Heart left ventricle (tissue), 16 donors: ENCODE measurements around the gene IL22RA1. TPM values are rescaled to one million over a fixed set of nuclear protein-coding genes. Genes with fewer than 3 reads are reported as not detected.

Experiments
- ATAC-seq, 4 donors: fragments of 200-7000 bp; cut with Tn5 transposase; one replicate each; pipeline ENCODE4 v1.9.1; 2020 to 2022; ENCODE audit warnings: moderate library complexity in 4 of 4, mild to moderate bottlenecking in 3 of 4, moderate number of reproducible peaks in 1 of 4
- DNase-seq, 5 donors: peaks; one replicate each; pipeline ENCODE4 v3.0.0-alpha.2; 2020
- H3K27ac ChIP-seq, 12 donors: fragments of 200-600 bp; sonication (generic) in 4 of 12; one replicate each; pipeline versions ENCODE4 v1.5.0 to v1.8.0; 2016 to 2022; ENCODE audit warnings: mild to moderate bottlenecking in 2 of 12
- H3K27me3 ChIP-seq, 9 donors: fragments of 200-600 bp; sonication (generic) in 2 of 9; one replicate each; pipeline versions ENCODE4 v1.5.1 to v1.8.0; 2016 to 2022; ENCODE audit warnings: mild to moderate bottlenecking in 3 of 9
- H3K36me3 ChIP-seq, 9 donors: fragments of 200-600 bp; sonication (generic) in 2 of 9; one replicate each; pipeline versions ENCODE4 v1.5.0 to v1.8.0; 2018 to 2022; ENCODE audit warnings: mild to moderate bottlenecking in 2 of 9
- H3K4me1 ChIP-seq, 12 donors: fragments of 200-600 bp; sonication (generic) in 4 of 12; one replicate each; pipeline versions ENCODE4 v1.5.0 to v1.8.0; 2016 to 2022; ENCODE audit warnings: mild to moderate bottlenecking in 3 of 12
- H3K4me3 ChIP-seq, 12 donors: fragments of 200-600 bp; sonication (generic) in 4 of 12; one replicate each; pipeline versions ENCODE4 v1.5.0 to v1.8.0; 2017 to 2022; ENCODE audit warnings: mild to moderate bottlenecking in 9 of 12, moderate library complexity in 4 of 12
- H3K9me3 ChIP-seq, 12 donors: fragments of 200-600 bp; sonication (generic) in 4 of 12; one replicate each; pipeline versions ENCODE4 v1.5.0 to v1.8.0; 2016 to 2022; ENCODE audit warnings: mild to moderate bottlenecking in 1 of 12
- POLR2A ChIP-seq, 2 donors: fragments of 450-650 bp; IDR thresholded peaks; one replicate each; pipeline ENCODE4 v1.6.1; 2017; ENCODE audit warnings: antibody characterized with exemption in 2 of 2, mild to moderate bottlenecking in 2 of 2, moderate library complexity in 2 of 2
- WGBS, 4 donors: extraction: QIAGEN DNeasy Blood & Tissue Kit in 2 of 4; methylation state at CpG; one replicate each; pipeline versions ENCODE4 v1.1.5 to v1.1.7; 2013 to 2018; 5-methylcytosine and 5-hydroxymethylcytosine counted together
- intact Hi-C, 10 donors: fragments of 100-400 bp; cut with DNase I; formaldehyde crosslinking; loops; one replicate each; pipeline versions ENCODE4 v1.11.1 to v1.14.2; 2022
- polyA plus RNA-seq, 2 donors: library from polyadenylated mRNA; stranded (reverse); fragments of 200-250 nt; gene quantifications; one replicate each; pipeline ENCODE4 v1.2.3, GENCODE V29; 2013
- total RNA-seq, 9 donors: library from RNA; depleted of rRNA in 2 of 9; stranded (reverse); fragments of >200 nt in 2 of 9; fragmentation: NEBNext Ultra II Directional in 3 of 9; extraction: Animal tissue kit (Norgen Biotek cat#: 25700) in 3 of 9; gene quantifications; one replicate each; pipeline versions ENCODE4 v1.1.0 to v1.2.4, GENCODE V29; 2016 to 2023
- TF ChIP-seq, protein P1 (sequence below), 12 donors: fragments of 200-600 bp; sonication (generic) in 4 of 12; IDR thresholded peaks; one replicate each; pipeline versions ENCODE4 v1.5.0 to v1.8.0; 2018 to 2022; ENCODE audit warnings: antibody characterized with exemption in 12 of 12, mild to moderate bottlenecking in 5 of 12
- donor health status: ischemic (EF 13 %, LVEDD 7.1; RV severe dilation, severe dysfunction).
- donor health status: healthy with polysubstance abuse.
- donor health status: DM: no; HTN: yes; CAD: no.
- donor health status: DM: no; HTN: no; CAD: no.
- donor health status: ischemic (EF 25% LVEDD 6.9; RV normal size, moderate dysfunction).
- donor health status: ischemic (EF 25% LVEDD 5.7; RV mildly dilated, moderate dysfunction).
- donor health status: healthy.
- donor health status: DM: yes; HTN: yes; CAD: no.
- donor health status: ischemic (EF 35%, LVEDD 5.7; RV mildly dilated, moderate dysfunction).
- donor health status: nonischemic (EF 11% LVEDD 7.7; RV severe dilation, severe dysfunction).
- donor health status: DM: yes; HTN: yes; CAD: no.
- donor health status: PGD.
- donor health status: ischemic (EF 29% LVEDD 5.4; RV normal size, mild dysfunction).
- donor health status: nonischemic (EF 23%, LVEDD 6.1; RV moderate dilation, normal function).

Gene IL22RA1
- total and polyA plus RNA-seq, 11 donors, result 0.04 to 1.3 (median 0.36) TPM; not detected in 3

- ATAC-seq (peak; percentile 71 to 84 (median 76)), DNase-seq (peak; percentile 62 to 85 (median 72))
- intact Hi-C loops, result no loop called here
- H3K27ac ChIP-seq, result peak overlapping the region; percentile 62 to 96 (median 86)
- TF ChIP-seq, protein P1, sequence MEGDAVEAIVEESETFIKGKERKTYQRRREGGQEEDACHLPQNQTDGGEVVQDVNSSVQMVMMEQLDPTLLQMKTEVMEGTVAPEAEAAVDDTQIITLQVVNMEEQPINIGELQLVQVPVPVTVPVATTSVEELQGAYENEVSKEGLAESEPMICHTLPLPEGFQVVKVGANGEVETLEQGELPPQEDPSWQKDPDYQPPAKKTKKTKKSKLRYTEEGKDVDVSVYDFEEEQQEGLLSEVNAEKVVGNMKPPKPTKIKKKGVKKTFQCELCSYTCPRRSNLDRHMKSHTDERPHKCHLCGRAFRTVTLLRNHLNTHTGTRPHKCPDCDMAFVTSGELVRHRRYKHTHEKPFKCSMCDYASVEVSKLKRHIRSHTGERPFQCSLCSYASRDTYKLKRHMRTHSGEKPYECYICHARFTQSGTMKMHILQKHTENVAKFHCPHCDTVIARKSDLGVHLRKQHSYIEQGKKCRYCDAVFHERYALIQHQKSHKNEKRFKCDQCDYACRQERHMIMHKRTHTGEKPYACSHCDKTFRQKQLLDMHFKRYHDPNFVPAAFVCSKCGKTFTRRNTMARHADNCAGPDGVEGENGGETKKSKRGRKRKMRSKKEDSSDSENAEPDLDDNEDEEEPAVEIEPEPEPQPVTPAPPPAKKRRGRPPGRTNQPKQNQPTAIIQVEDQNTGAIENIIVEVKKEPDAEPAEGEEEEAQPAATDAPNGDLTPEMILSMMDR (IDR thresholded peaks at IDR 0.05), result no peak
- TF ChIP-seq POLR2A (IDR thresholded peaks at IDR 0.05), result no peak
- no peaks in the 10 kb centered on the region for H3K9me3 ChIP-seq
- H3K4me1 ChIP-seq, result peaks cover 0 to 66% (median 19%) of the 10 kb centered on the region in 12 donors
- peaks cover 0 to 44% (median 4%) of the 10 kb centered on the region in 9 donors for H3K36me3 ChIP-seq
- no peaks in the 10 kb centered on the region for H3K27me3 ChIP-seq
- WGBS, 4 donors, result 53 to 67% (median 57%) methylated on average over 8 of the region's 8 CpGs
- H3K4me3 ChIP-seq, result no peak overlapping the region
Observed at GRCh38 chr1:24096009-24096738, 46.8 kb downstream of the IL22RA1 start.

DNA sequence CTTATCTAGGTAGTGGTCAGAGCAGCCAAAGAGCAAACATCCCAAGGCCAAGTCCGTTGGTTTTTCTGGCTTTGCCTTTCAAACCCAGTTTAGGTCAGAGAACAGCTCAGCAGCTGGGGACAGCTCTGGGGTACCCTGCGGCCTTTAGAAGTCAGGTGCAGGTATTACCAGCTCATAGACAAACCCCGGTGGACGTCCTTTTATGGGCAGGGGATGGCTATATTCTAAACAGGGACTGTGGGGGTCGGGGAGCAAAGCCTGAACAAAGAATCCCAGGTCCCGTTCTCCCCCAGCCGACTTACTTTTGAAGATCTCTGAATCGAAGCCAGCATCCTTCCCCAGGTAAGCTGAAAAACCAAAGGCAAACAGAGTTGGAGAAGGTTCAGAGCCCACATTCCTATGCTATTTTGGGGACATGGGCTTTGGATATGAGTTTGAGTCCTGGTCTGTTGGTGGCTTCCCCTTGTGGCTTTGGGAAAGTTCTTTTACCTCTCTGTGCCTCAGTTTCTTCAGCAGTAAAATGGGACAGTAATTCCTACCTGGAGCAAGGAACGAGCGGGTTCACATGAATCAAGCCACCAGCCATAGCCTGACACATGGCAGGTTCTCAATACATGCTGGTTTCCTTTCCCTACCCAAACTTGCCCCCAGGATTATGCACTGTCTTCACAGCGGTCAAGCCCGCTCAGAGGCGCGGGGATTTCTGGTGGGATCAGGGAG is 47.6 kb downstream of the IL22RA1 start:
- Histone ChIP-seq H3K36me3 (peaks cover 0 to 48% (median 4%) of the 10 kb centered on the region in 9 donors), H3K4me1 (peaks cover 0 to 65% (median 19%) of the 10 kb centered on the region in 12 donors), H3K27me3 (no peaks in the 10 kb centered on the region), H3K9me3 (no peaks in the 10 kb centered on the region), H3K4me3 (no peak overlapping the region), H3K27ac (peak overlapping the region; percentile 62 to 96 (median 86))
- 68 to 75% (median 73%) methylated on average over 14 of the region's 14 CpGs for WGBS, 4 donors
- ATAC-seq (no peak), DNase-seq (no peak)
- TF ChIP-seq, protein P1 (IDR thresholded peaks at IDR 0.05), result no peak
- TF ChIP-seq POLR2A (IDR thresholded peaks at IDR 0.05), result no peak
- intact Hi-C loops, result no loop called here

GRCh38 chr1:24094554-24094953 is 48.4 kb downstream of the IL22RA1 start:
- H3K9me3 ChIP-seq, result no peaks in the 10 kb centered on the region
- TF ChIP-seq, protein P1 (IDR thresholded peaks at IDR 0.05), result no peak
- TF ChIP-seq POLR2A (IDR thresholded peaks at IDR 0.05), result no peak
- DNase-seq, result no peak
- no peak for ATAC-seq
- H3K4me1 ChIP-seq, result peaks cover 0 to 63% (median 19%) of the 10 kb centered on the region in 12 donors
- intact Hi-C loops, result no loop called here
- H3K4me3 ChIP-seq, result no peak overlapping the region
- H3K27me3 ChIP-seq, result no peaks in the 10 kb centered on the region
- H3K36me3 ChIP-seq, result peaks cover 0 to 49% (median 4%) of the 10 kb centered on the region in 9 donors
- 66 to 84% (median 80%) methylated on average over 3 to 5 of the region's 5 CpGs for WGBS, 4 donors
- H3K27ac ChIP-seq, result peak overlapping the region in 6 of 12 donors; percentile 72 to 96 (median 88)

DNA sequence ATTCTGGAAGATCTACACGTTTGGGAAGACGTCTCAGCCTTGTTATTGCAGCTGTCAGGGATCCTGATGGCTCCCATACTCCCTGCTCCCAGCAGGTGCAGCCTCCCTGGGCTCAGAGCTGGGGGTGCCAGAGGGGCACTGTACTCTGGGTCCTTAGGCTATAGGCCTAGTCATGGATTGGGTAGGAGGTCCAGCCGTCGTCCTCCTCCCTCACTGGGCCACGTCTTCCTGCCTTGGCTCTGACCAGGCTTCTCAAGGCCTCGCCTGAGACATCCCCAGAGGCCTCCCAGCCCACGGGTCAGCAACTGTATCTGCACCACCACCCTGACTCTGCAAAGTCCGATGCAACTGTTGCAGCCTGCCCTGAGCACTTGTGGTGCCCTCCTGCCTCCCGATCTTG is 49.2 kb downstream of the IL22RA1 start:
- H3K4me3 ChIP-seq, result no peak overlapping the region
- no peak for TF ChIP-seq POLR2A (IDR thresholded peaks at IDR 0.05)
- TF ChIP-seq, protein P1 (IDR thresholded peaks at IDR 0.05), result no peak
- peaks cover 0 to 58% (median 10%) of the 10 kb centered on the region in 9 donors for H3K36me3 ChIP-seq
- peak overlapping the region in 1 of 12 donors; percentile 75 for H3K27ac ChIP-seq
- DNase-seq (no peak), ATAC-seq (no peak)
- H3K9me3 ChIP-seq, result no peaks in the 10 kb centered on the region
- 50 to 60% (median 52%) methylated on average over 9 of the region's 9 CpGs for WGBS, 4 donors
- H3K27me3 ChIP-seq, result no peaks in the 10 kb centered on the region
- intact Hi-C loops, result no loop called here
- H3K4me1 ChIP-seq, result peaks cover 0 to 63% (median 18%) of the 10 kb centered on the region in 12 donors
